GM12878 (cell line): ENCODE results near the gene CITED2. TPM values are rescaled to one million over a fixed set of nuclear protein-coding genes. Genes with fewer than 3 reads are reported as not detected.

ENCODE experiments used
- polyA plus RNA-seq, 11 experiments: library from polyadenylated mRNA; depleted of rRNA in 4 of 11; unstranded in 6 of 11; stranded (reverse) in 5 of 11; fragments of >200 nt; fragmentation: Nextera tagmentation in 4 of 11; fragmentation: Illumina TruSeq in 1 of 11; extraction: Ambion mirVana in 4 of 11; extraction: Trizol in 1 of 11; gene quantifications; 1 replicate in 1 of 11; 2 replicates in 10 of 11; pipeline versions ENCODE4 v1.2.1 to v1.2.3, GENCODE V29; 2011 to 2016; ENCODE audit warnings: inconsistent platforms in 2 of 11, missing spikeins in 2 of 11, low read depth in 1 of 11
- total RNA-seq, 4 experiments: library from RNA; depleted of rRNA in 3 of 4; stranded (reverse); fragments of >200 nt in 3 of 4; fragmentation: Illumina TruSeq in 1 of 4; extraction: Trizol in 1 of 4; gene quantifications; 2 replicates each; pipeline versions ENCODE4 v1.2.1 to v1.2.3, GENCODE V29; 2013 to 2021
- TF ChIP-seq, protein P1 (sequence below): IDR thresholded peaks from 2 replicates; pipeline ENCODE4 v1.6.1; 2012; ENCODE audit warnings: improper control_type of control experiment, low read depth, low read length; ENCODE audit not compliant: insufficient replicate concordance
- TF ChIP-seq, protein P2 (sequence below): fragments of 450-650 bp; formaldehyde crosslinking; IDR thresholded peaks from 2 replicates; pipeline ENCODE4 v1.5.0; 2022; ENCODE audit warnings: mild to moderate bottlenecking, missing genetic modification characterization

The CITED2 gene
- total and polyA plus RNA-seq, 10 of the 15 experiments (the other 5 are each of a cell fraction or from before 2014, with no cell fraction given) = 0.08 to 20.0 (median 7.3) TPM

- TF ChIP-seq, protein P1, sequence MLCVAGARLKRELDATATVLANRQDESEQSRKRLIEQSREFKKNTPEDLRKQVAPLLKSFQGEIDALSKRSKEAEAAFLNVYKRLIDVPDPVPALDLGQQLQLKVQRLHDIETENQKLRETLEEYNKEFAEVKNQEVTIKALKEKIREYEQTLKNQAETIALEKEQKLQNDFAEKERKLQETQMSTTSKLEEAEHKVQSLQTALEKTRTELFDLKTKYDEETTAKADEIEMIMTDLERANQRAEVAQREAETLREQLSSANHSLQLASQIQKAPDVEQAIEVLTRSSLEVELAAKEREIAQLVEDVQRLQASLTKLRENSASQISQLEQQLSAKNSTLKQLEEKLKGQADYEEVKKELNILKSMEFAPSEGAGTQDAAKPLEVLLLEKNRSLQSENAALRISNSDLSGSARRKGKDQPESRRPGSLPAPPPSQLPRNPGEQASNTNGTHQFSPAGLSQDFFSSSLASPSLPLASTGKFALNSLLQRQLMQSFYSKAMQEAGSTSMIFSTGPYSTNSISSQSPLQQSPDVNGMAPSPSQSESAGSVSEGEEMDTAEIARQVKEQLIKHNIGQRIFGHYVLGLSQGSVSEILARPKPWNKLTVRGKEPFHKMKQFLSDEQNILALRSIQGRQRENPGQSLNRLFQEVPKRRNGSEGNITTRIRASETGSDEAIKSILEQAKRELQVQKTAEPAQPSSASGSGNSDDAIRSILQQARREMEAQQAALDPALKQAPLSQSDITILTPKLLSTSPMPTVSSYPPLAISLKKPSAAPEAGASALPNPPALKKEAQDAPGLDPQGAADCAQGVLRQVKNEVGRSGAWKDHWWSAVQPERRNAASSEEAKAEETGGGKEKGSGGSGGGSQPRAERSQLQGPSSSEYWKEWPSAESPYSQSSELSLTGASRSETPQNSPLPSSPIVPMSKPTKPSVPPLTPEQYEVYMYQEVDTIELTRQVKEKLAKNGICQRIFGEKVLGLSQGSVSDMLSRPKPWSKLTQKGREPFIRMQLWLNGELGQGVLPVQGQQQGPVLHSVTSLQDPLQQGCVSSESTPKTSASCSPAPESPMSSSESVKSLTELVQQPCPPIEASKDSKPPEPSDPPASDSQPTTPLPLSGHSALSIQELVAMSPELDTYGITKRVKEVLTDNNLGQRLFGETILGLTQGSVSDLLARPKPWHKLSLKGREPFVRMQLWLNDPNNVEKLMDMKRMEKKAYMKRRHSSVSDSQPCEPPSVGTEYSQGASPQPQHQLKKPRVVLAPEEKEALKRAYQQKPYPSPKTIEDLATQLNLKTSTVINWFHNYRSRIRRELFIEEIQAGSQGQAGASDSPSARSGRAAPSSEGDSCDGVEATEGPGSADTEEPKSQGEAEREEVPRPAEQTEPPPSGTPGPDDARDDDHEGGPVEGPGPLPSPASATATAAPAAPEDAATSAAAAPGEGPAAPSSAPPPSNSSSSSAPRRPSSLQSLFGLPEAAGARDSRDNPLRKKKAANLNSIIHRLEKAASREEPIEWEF = no peak
- TF ChIP-seq, protein P2, sequence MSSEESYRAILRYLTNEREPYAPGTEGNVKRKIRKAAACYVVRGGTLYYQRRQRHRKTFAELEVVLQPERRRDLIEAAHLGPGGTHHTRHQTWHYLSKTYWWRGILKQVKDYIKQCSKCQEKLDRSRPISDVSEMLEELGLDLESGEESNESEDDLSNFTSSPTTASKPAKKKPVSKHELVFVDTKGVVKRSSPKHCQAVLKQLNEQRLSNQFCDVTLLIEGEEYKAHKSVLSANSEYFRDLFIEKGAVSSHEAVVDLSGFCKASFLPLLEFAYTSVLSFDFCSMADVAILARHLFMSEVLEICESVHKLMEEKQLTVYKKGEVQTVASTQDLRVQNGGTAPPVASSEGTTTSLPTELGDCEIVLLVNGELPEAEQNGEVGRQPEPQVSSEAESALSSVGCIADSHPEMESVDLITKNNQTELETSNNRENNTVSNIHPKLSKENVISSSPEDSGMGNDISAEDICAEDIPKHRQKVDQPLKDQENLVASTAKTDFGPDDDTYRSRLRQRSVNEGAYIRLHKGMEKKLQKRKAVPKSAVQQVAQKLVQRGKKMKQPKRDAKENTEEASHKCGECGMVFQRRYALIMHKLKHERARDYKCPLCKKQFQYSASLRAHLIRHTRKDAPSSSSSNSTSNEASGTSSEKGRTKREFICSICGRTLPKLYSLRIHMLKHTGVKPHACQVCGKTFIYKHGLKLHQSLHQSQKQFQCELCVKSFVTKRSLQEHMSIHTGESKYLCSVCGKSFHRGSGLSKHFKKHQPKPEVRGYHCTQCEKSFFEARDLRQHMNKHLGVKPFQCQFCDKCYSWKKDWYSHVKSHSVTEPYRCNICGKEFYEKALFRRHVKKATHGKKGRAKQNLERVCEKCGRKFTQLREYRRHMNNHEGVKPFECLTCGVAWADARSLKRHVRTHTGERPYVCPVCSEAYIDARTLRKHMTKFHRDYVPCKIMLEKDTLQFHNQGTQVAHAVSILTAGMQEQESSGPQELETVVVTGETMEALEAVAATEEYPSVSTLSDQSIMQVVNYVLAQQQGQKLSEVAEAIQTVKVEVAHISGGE = no peak
- TF ChIP-seq, all 136 proteins: peak for 0
These were observed 32.3 kb upstream of the CITED2 start (continued) for GRCh38 chr6:139406577-139407343.
